NCI-H345 treated with DMSO at 0.1 percent for 48 hours (cell line): ENCODE data around the gene UPK2.
"Not testable (repeated sequence)": the region's sequence is repeated elsewhere in the genome, so short reads cannot be mapped to it uniquely, and the experiment has no call there.

ENCODE experiments used
- DNase-seq: peaks from one replicate; lab custom pipeline; 2025; ENCODE audit not compliant: unreplicated experiment; lab: John Stamatoyannopoulos, UW

The UPK2 gene

GRCh38 chr11:118984825-118985224 is 28.7 kb downstream of the UPK2 start:
- no peak for DNase-seq

GRCh38 chr11:118988280-118988679 is 32.2 kb downstream of the UPK2 start:
- DNase-seq: peak; percentile 72

GRCh38 chr11:118991486-118992038 is 35.5 kb downstream of the UPK2 start:
- not testable (repeated sequence) for DNase-seq

GRCh38 chr11:118996926-118997626 is 41.0 kb downstream of the UPK2 start:
- no peak for DNase-seq

- peak; percentile 90 for DNase-seq
These were observed 41.7 kb downstream of the UPK2 start, which contains the start of gene CENATAC for GRCh38 chr11:118997627-118998387. CENATAC (plus strand) TSS chr11:118998138; CDS start chr11:118998198, 60 bp downstream.

GRCh38 chr11:118998388-118998717 is 42.3 kb downstream of the UPK2 start:
- no peak for DNase-seq

GRCh38 chr11:118998822-118999221 is 42.7 kb downstream of the UPK2 start:
- no peak for DNase-seq

- DNase-seq: no peak
These were observed 44.8 kb downstream of the UPK2 start for GRCh38 chr11:119000906-119001305.

GRCh38 chr11:119006656-119007055 is 50.6 kb downstream of the UPK2 start:
- no peak for DNase-seq
